Neuronal stem cell (in vitro differentiated cells): ENCODE data around the gene TMEM201.
A peak's percentile ranks its signal among the peaks of the same experiment; 100 is the strongest.

ENCODE experiments used
- DNase-seq: peaks from one replicate; pipeline ENCODE4 v3.0.0-alpha.2; 2013; ENCODE audit warnings: low spot score
- H2AFZ ChIP-seq: one replicate; pipeline ENCODE4 v1.6.1; 2013; ENCODE audit warnings: mild to moderate bottlenecking, low read length, inconsistent platforms
- H2AK5ac ChIP-seq: 2 replicates; pipeline ENCODE4 v1.6.1; 2013; ENCODE audit warnings: low read depth, mild to moderate bottlenecking, inconsistent platforms, low read length, moderate library complexity, mixed read lengths
- H2BK120ac ChIP-seq: 2 replicates; pipeline ENCODE4 v1.6.1; 2013; ENCODE audit warnings: low read depth, mild to moderate bottlenecking, inconsistent platforms, low read length, moderate library complexity, mixed read lengths
- H2BK12ac ChIP-seq: one replicate; pipeline ENCODE4 v1.6.1; 2013; ENCODE audit warnings: low read length, inconsistent platforms
- H2BK15ac ChIP-seq: 2 replicates; pipeline ENCODE4 v1.6.1; 2013; ENCODE audit warnings: mild to moderate bottlenecking, low read length, inconsistent platforms, mixed read lengths
- H2BK5ac ChIP-seq: one replicate; pipeline ENCODE4 v1.6.1; 2013; ENCODE audit warnings: inconsistent platforms, mild to moderate bottlenecking, low read length, moderate library complexity
- H3K14ac ChIP-seq: one replicate; pipeline ENCODE4 v1.6.1; 2013; ENCODE audit warnings: low read length, inconsistent platforms
- H3K18ac ChIP-seq: 2 replicates; pipeline ENCODE4 v1.6.1; 2013; ENCODE audit warnings: low read length, inconsistent platforms
- H3K23ac ChIP-seq: 2 replicates; pipeline ENCODE4 v1.6.1; 2013; ENCODE audit warnings: low read depth, mild to moderate bottlenecking, mixed read lengths, low read length, inconsistent platforms; ENCODE audit not compliant: poor library complexity
- H3K27ac ChIP-seq: replicated peaks from 3 replicates; pipeline ENCODE4 v1.5.1; 2013; ENCODE audit warnings: low read length, inconsistent platforms
- H3K27me3 ChIP-seq, 3 experiments: 2 replicates each; pipeline ENCODE4 v1.6.1; 2013; ENCODE audit warnings: low read length in 3 of 3, mild to moderate bottlenecking in 2 of 3, inconsistent platforms in 1 of 3, low read depth in 1 of 3, mixed read lengths in 1 of 3, moderate library complexity in 1 of 3; ENCODE audit not compliant: control insufficient read depth in 3 of 3, insufficient read depth in 3 of 3
- H3K36me3 ChIP-seq, 2 donors: replicated peaks in 1 of 2; 2 replicates each; pipeline ENCODE4 v1.6.1; 2013; ENCODE audit warnings: low read length in 2 of 2; ENCODE audit not compliant: control insufficient read depth in 2 of 2, insufficient read depth in 2 of 2
- H3K4ac ChIP-seq: 2 replicates; pipeline ENCODE4 v1.6.1; 2013; ENCODE audit warnings: inconsistent platforms, mild to moderate bottlenecking, low read length, moderate library complexity
- H3K4me1 ChIP-seq, 2 donors: 1 replicate in 1 of 2; 2 replicates in 1 of 2; pipeline ENCODE4 v1.6.1; 2013; ENCODE audit warnings: low read length in 2 of 2, low read depth in 1 of 2; ENCODE audit not compliant: control insufficient read depth in 2 of 2, insufficient read depth in 1 of 2
- H3K4me2 ChIP-seq: one replicate; pipeline ENCODE4 v1.6.1; 2013; ENCODE audit warnings: mild to moderate bottlenecking, low read length, inconsistent platforms; ENCODE audit not compliant: insufficient read depth, poor library complexity, severe bottlenecking
- H3K4me3 ChIP-seq, 2 donors: 2 replicates each; pipeline ENCODE4 v1.5.1; 2013; ENCODE audit warnings: low read length in 2 of 2, mild to moderate bottlenecking in 2 of 2, inconsistent platforms in 1 of 2, moderate library complexity in 1 of 2
- H3K79me1 ChIP-seq: one replicate; pipeline ENCODE4 v1.6.1; 2013; ENCODE audit warnings: low read depth, mild to moderate bottlenecking, inconsistent platforms, low read length, moderate library complexity
- H3K9ac ChIP-seq: one replicate; pipeline ENCODE4 v1.6.1; 2013; ENCODE audit warnings: mild to moderate bottlenecking, low read depth, low read length, inconsistent platforms; ENCODE audit not compliant: poor library complexity
- H3K9me3 ChIP-seq, 2 donors: replicated peaks in 1 of 2; 2 replicates each; pipeline versions ENCODE3 to v1.6.1; 2013; ENCODE audit warnings: low read length in 2 of 2, mild to moderate bottlenecking in 2 of 2, inconsistent platforms in 1 of 2, low read depth in 1 of 2, mixed read lengths in 1 of 2, moderate library complexity in 1 of 2; ENCODE audit not compliant: control insufficient read depth in 2 of 2, insufficient read depth in 1 of 2
- H4K8ac ChIP-seq: one replicate; pipeline ENCODE4 v1.6.1; 2013; ENCODE audit warnings: low read depth, mild to moderate bottlenecking, inconsistent platforms, low read length, moderate library complexity
- H4K91ac ChIP-seq: one replicate; pipeline ENCODE4 v1.6.1; 2013; ENCODE audit warnings: low read length, low read depth, mild to moderate bottlenecking, inconsistent platforms; ENCODE audit not compliant: poor library complexity
- WGBS, 2 donors: extraction: QIAGEN DNeasy Blood & Tissue Kit; methylation state at CpG; one replicate each; pipeline ENCODE4 v1.1.7; 2013; ENCODE audit warnings: missing lambda C conversion rate in 2 of 2, mixed read lengths in 1 of 2; ENCODE audit not compliant: insufficient read length in 2 of 2, insufficient replicate concordance in 1 of 2; ENCODE audit errors: extremely low coverage in 2 of 2; 5-methylcytosine and 5-hydroxymethylcytosine counted together

TMEM201 gene

DNA sequence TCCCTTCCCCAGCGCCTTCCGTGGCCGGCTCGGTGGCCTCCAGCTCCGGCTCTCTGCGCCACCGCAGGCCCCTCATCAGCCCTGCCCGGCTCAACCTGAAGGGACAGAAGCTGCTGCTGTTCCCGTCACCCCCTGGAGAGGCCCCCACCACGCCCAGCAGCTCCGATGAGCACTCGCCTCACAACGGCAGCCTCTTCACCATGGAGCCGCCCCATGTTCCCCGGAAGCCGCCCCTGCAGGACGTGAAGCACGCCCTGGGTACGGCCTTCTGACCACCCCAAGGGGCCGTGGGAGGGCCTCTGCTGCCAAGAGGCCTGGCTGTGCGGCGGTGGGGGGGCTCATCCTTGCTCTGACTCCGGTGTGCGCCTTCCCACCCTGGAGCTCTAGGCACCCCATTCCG lies 21.8 kb downstream of the TMEM201 start:
- Histone ChIP-seq H3K18ac (peak overlapping the region; percentile 27), H2BK5ac (no peak overlapping the region), H4K91ac (no peak overlapping the region), H3K4me3 (no peak overlapping the region), H3K9ac (no peak overlapping the region), H3K23ac (no peak overlapping the region), H3K27ac (no peak overlapping the region), H2BK15ac (no peak overlapping the region), H2BK12ac (no peak overlapping the region), H2AK5ac (no peak overlapping the region), H3K4ac (no peak overlapping the region), H3K14ac (no peak overlapping the region), H3K36me3 (peaks cover 45 to 81% of the 10 kb centered on the region in 2 donors), H3K79me1 (peaks cover 3% of the 10 kb centered on the region), H4K8ac (no peak overlapping the region), H2AFZ (no peak overlapping the region), H3K4me2 (no peak overlapping the region), H3K4me1 (no peaks in the 10 kb centered on the region), H3K9me3 (peaks cover 0 to 3% of the 10 kb centered on the region in 2 donors), H3K27me3 (no peaks in the 10 kb centered on the region), H2BK120ac (no peak overlapping the region)
- no peak for DNase-seq
- WGBS, 2 donors: no CpG with 5 or more reads among the region's 25 CpGs

- Histone ChIP-seq H4K91ac (no peak overlapping the region), H3K4me1 (no peaks in the 10 kb centered on the region), H3K4me2 (no peak overlapping the region), H3K14ac (no peak overlapping the region), H3K9me3 (no peaks in the 10 kb centered on the region), H3K27me3 (no peaks in the 10 kb centered on the region), H3K4ac (no peak overlapping the region), H3K27ac (no peak overlapping the region), H2BK12ac (no peak overlapping the region), H3K9ac (no peak overlapping the region), H3K36me3 (peaks cover 38 to 71% of the 10 kb centered on the region in 2 donors), H3K23ac (no peak overlapping the region), H3K4me3 (peak overlapping the region in 1 of 2 donors; percentile 28), H2AK5ac (no peak overlapping the region), H2BK120ac (no peak overlapping the region), H2BK5ac (peak overlapping the region; percentile 84), H3K18ac (no peak overlapping the region), H4K8ac (no peak overlapping the region), H2BK15ac (no peak overlapping the region), H3K79me1 (peaks cover 2% of the 10 kb centered on the region), H2AFZ (no peak overlapping the region)
- no CpG with 5 or more reads among the region's 13 CpGs for WGBS, 2 donors
- no peak for DNase-seq
These were observed 23.0 kb downstream of the TMEM201 start for GRCh38 chr1:9611716-9612115.

GRCh38 chr1:9612162-9612845 lies 23.6 kb downstream of the TMEM201 start:
- peak overlapping the region; percentile 2 for H2BK12ac ChIP-seq
- peaks cover 2% of the 10 kb centered on the region for H3K79me1 ChIP-seq
- no peak overlapping the region for H3K4me2 ChIP-seq
- WGBS, 2 donors: no CpG with 5 or more reads among the region's 11 CpGs
- no peaks in the 10 kb centered on the region for H3K9me3 ChIP-seq
- no peak overlapping the region for H2AFZ ChIP-seq
- no peak overlapping the region for H2AK5ac ChIP-seq
- no peak overlapping the region for H3K18ac ChIP-seq
- no peak overlapping the region for H2BK15ac ChIP-seq
- H3K23ac ChIP-seq: no peak overlapping the region
- H3K4ac ChIP-seq: no peak overlapping the region
- no peak for DNase-seq
- no peak overlapping the region for H2BK120ac ChIP-seq
- H3K27me3 ChIP-seq: no peaks in the 10 kb centered on the region
- H3K9ac ChIP-seq: peak overlapping the region; percentile 68
- H4K91ac ChIP-seq: no peak overlapping the region
- no peak overlapping the region for H4K8ac ChIP-seq
- no peak overlapping the region for H3K27ac ChIP-seq
- H3K4me3 ChIP-seq: no peak overlapping the region
- H2BK5ac ChIP-seq: no peak overlapping the region
- no peak overlapping the region for H3K14ac ChIP-seq
- H3K4me1 ChIP-seq: no peaks in the 10 kb centered on the region
- peaks cover 38 to 66% of the 10 kb centered on the region in 2 donors for H3K36me3 ChIP-seq

- Histone ChIP-seq H2AFZ (no peak overlapping the region), H3K4me3 (no peak overlapping the region), H4K91ac (no peak overlapping the region), H2BK15ac (no peak overlapping the region), H3K4ac (no peak overlapping the region), H3K14ac (no peak overlapping the region), H2BK12ac (no peak overlapping the region), H4K8ac (no peak overlapping the region), H3K27ac (no peak overlapping the region), H2AK5ac (no peak overlapping the region), H3K4me2 (no peak overlapping the region), H3K36me3 (peaks cover 30 to 59% of the 10 kb centered on the region in 2 donors), H3K9ac (peak overlapping the region; percentile 55), H3K27me3 (no peaks in the 10 kb centered on the region), H3K79me1 (peaks cover 2% of the 10 kb centered on the region), H3K23ac (no peak overlapping the region), H3K18ac (no peak overlapping the region), H2BK120ac (no peak overlapping the region), H3K9me3 (no peaks in the 10 kb centered on the region), H3K4me1 (no peaks in the 10 kb centered on the region), H2BK5ac (no peak overlapping the region)
- no peak for DNase-seq
- WGBS, 2 donors: no CpG with 5 or more reads among the region's 20 CpGs
These were observed 24.3 kb downstream of the TMEM201 start for GRCh38 chr1:9612871-9613624.
